PC-9 (cell line): ENCODE measurements around the gene SYTL2.

Source experiments
- EZH2 ChIP-seq: fragments of 200-600 bp; sonication (generic); IDR thresholded peaks from 2 replicates; pipeline ENCODE4 v1.8.0; 2017; ENCODE audit warnings: antibody characterized with exemption, low read depth
- TF ChIP-seq, protein P1 (sequence below): fragments of 200-600 bp; sonication (generic); conservative IDR thresholded peaks from 2 replicates; pipeline ENCODE4 v1.6.1; 2017; ENCODE audit warnings: mixed run types, antibody characterized with exemption, mild to moderate bottlenecking, moderate library complexity

DNA sequence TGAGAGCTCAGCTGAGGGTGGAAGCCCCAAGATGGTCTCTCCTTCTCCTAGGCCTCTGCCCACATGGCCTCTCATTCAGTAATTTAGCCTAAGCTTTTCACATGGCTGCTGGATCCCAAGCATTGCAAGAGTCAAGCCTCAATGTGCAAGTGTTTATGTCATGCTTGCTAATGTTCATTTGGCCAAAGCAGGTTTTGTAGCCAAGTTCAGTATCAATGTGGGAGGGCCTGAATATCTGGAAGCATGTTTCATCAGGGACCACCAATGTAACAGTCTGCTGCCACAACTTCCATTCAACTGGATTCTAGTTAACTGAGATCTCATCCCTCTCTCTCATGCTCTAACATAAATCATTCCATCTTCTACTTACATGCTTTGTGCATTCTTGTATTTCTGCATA is 8.5 kb upstream of the SYTL2 start:
- TF ChIP-seq, protein P1, sequence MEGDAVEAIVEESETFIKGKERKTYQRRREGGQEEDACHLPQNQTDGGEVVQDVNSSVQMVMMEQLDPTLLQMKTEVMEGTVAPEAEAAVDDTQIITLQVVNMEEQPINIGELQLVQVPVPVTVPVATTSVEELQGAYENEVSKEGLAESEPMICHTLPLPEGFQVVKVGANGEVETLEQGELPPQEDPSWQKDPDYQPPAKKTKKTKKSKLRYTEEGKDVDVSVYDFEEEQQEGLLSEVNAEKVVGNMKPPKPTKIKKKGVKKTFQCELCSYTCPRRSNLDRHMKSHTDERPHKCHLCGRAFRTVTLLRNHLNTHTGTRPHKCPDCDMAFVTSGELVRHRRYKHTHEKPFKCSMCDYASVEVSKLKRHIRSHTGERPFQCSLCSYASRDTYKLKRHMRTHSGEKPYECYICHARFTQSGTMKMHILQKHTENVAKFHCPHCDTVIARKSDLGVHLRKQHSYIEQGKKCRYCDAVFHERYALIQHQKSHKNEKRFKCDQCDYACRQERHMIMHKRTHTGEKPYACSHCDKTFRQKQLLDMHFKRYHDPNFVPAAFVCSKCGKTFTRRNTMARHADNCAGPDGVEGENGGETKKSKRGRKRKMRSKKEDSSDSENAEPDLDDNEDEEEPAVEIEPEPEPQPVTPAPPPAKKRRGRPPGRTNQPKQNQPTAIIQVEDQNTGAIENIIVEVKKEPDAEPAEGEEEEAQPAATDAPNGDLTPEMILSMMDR, result no peak
- TF ChIP-seq EZH2, result no peak
